Mucosa of rectum (tissue), 2 donors: ENCODE results near the gene HSD11B2.

ENCODE experiments used
- H3K27ac ChIP-seq, 2 donors: one replicate each; pipeline ENCODE4 v1.7.0; 2013; ENCODE audit warnings: inconsistent platforms in 2 of 2, low read depth in 2 of 2, low read length in 2 of 2
- H3K27me3 ChIP-seq, 2 donors: one replicate each; pipeline ENCODE4 v1.7.0; 2013; ENCODE audit warnings: low read length in 2 of 2; ENCODE audit not compliant: control insufficient read depth in 2 of 2, insufficient read depth in 2 of 2
- H3K36me3 ChIP-seq, 2 donors: one replicate each; pipeline ENCODE4 v1.7.0; 2013; ENCODE audit warnings: low read length in 2 of 2; ENCODE audit not compliant: control insufficient read depth in 2 of 2, insufficient read depth in 2 of 2
- H3K4me1 ChIP-seq, 2 donors: one replicate each; pipeline ENCODE4 v1.7.0; 2013; ENCODE audit warnings: low read length in 2 of 2, mild to moderate bottlenecking in 1 of 2; ENCODE audit not compliant: control insufficient read depth in 2 of 2, insufficient read depth in 2 of 2
- H3K4me3 ChIP-seq, 2 donors: one replicate each; pipeline ENCODE4 v1.7.0; 2013; ENCODE audit warnings: low read length in 2 of 2
- H3K9ac ChIP-seq, 2 donors: one replicate each; pipeline ENCODE4 v1.7.0; 2013; ENCODE audit warnings: low read length in 2 of 2, low read depth in 1 of 2, mild to moderate bottlenecking in 1 of 2
- H3K9me3 ChIP-seq, 2 donors: one replicate each; pipeline ENCODE4 v1.7.0; 2013; ENCODE audit warnings: low read length in 2 of 2; ENCODE audit not compliant: control insufficient read depth in 2 of 2
- donor health status: healthy.
- donor health status: Normal muscosa, but diverticular disease.

Gene HSD11B2

GRCh38 chr16:67445126-67445426 lies 14.2 kb downstream of the HSD11B2 start:
- H3K9me3 ChIP-seq: no peaks in the 10 kb centered on the region
- H3K27ac ChIP-seq: peak overlapping the region; percentile 93 to 94
- H3K36me3 ChIP-seq: peaks cover 36 to 48% of the 10 kb centered on the region in 2 donors
- H3K4me1 ChIP-seq: peaks cover 94 to 96% of the 10 kb centered on the region in 2 donors
- peak overlapping the region; percentile 36 to 70 for H3K9ac ChIP-seq
- H3K4me3 ChIP-seq: no peak overlapping the region
- H3K27me3 ChIP-seq: no peaks in the 10 kb centered on the region

GRCh38 chr16:67445441-67445912 lies 14.6 kb downstream of the HSD11B2 start:
- Histone ChIP-seq H3K36me3 (peaks cover 37 to 46% of the 10 kb centered on the region in 2 donors), H3K4me1 (peaks cover 94 to 96% of the 10 kb centered on the region in 2 donors), H3K9me3 (no peaks in the 10 kb centered on the region), H3K4me3 (no peak overlapping the region), H3K27ac (peak overlapping the region; percentile 93 to 94), H3K9ac (peak overlapping the region; percentile 44 to 70), H3K27me3 (no peaks in the 10 kb centered on the region)

- Histone ChIP-seq H3K4me1 (peaks cover 94 to 96% of the 10 kb centered on the region in 2 donors), H3K27ac (peak overlapping the region; percentile 93 to 94), H3K4me3 (peak overlapping the region in 1 of 2 donors; percentile 13), H3K9me3 (no peaks in the 10 kb centered on the region), H3K27me3 (no peaks in the 10 kb centered on the region), H3K36me3 (peaks cover 43 to 51% of the 10 kb centered on the region in 2 donors), H3K9ac (peak overlapping the region; percentile 44 to 70)
Observed at GRCh38 chr16:67445913-67446907, 15.3 kb downstream of the HSD11B2 start.

- no peaks in the 10 kb centered on the region for H3K27me3 ChIP-seq
- no peak overlapping the region for H3K4me3 ChIP-seq
- H3K9me3 ChIP-seq: no peaks in the 10 kb centered on the region
- peaks cover 52 to 55% of the 10 kb centered on the region in 2 donors for H3K36me3 ChIP-seq
- H3K27ac ChIP-seq: peak overlapping the region; percentile 93 to 94
- H3K4me1 ChIP-seq: peaks cover 94 to 98% of the 10 kb centered on the region in 2 donors
- H3K9ac ChIP-seq: peak overlapping the region; percentile 32 to 70
Observed at GRCh38 chr16:67446968-67447507, 16.1 kb downstream of the HSD11B2 start.

GRCh38 chr16:67447508-67448076 lies 16.7 kb downstream of the HSD11B2 start:
- Histone ChIP-seq H3K27ac (peak overlapping the region; percentile 93 to 94), H3K9ac (peak overlapping the region; percentile 56 to 70), H3K27me3 (no peaks in the 10 kb centered on the region), H3K36me3 (peaks cover 53 to 57% of the 10 kb centered on the region in 2 donors), H3K9me3 (no peaks in the 10 kb centered on the region), H3K4me1 (peaks cover 94 to 98% of the 10 kb centered on the region in 2 donors), H3K4me3 (no peak overlapping the region)

- Histone ChIP-seq H3K27ac (peak overlapping the region; percentile 93 to 94), H3K9me3 (no peaks in the 10 kb centered on the region), H3K27me3 (no peaks in the 10 kb centered on the region), H3K9ac (peak overlapping the region in 1 of 2 donors; percentile 70), H3K4me3 (no peak overlapping the region), H3K36me3 (peaks cover 56 to 61% of the 10 kb centered on the region in 2 donors), H3K4me1 (peaks cover 88 to 96% of the 10 kb centered on the region in 2 donors)
Observed at GRCh38 chr16:67448580-67448979, 17.7 kb downstream of the HSD11B2 start.

GRCh38 chr16:67449336-67449735 lies 18.4 kb downstream of the HSD11B2 start:
- H3K4me1 ChIP-seq: peaks cover 88 to 94% of the 10 kb centered on the region in 2 donors
- no peaks in the 10 kb centered on the region for H3K9me3 ChIP-seq
- peak overlapping the region; percentile 93 to 94 for H3K27ac ChIP-seq
- peaks cover 50 to 57% of the 10 kb centered on the region in 2 donors for H3K36me3 ChIP-seq
- no peak overlapping the region for H3K4me3 ChIP-seq
- H3K9ac ChIP-seq: peak overlapping the region in 1 of 2 donors; percentile 70
- H3K27me3 ChIP-seq: no peaks in the 10 kb centered on the region

GRCh38 chr16:67449739-67450138 lies 18.8 kb downstream of the HSD11B2 start:
- Histone ChIP-seq H3K9ac (peak overlapping the region; percentile 14 to 70), H3K27ac (peak overlapping the region; percentile 93 to 94), H3K9me3 (no peaks in the 10 kb centered on the region), H3K4me3 (no peak overlapping the region), H3K4me1 (peaks cover 84 to 92% of the 10 kb centered on the region in 2 donors), H3K27me3 (no peaks in the 10 kb centered on the region), H3K36me3 (peaks cover 46 to 53% of the 10 kb centered on the region in 2 donors)

GRCh38 chr16:67451061-67451703 lies 20.3 kb downstream of the HSD11B2 start:
- Histone ChIP-seq H3K4me1 (peaks cover 71 to 90% of the 10 kb centered on the region in 2 donors), H3K27me3 (no peaks in the 10 kb centered on the region), H3K9ac (peak overlapping the region; percentile 47 to 60), H3K36me3 (peaks cover 42 to 45% of the 10 kb centered on the region in 2 donors), H3K27ac (peak overlapping the region; percentile 93 to 96), H3K4me3 (peak overlapping the region in 1 of 2 donors; percentile 20), H3K9me3 (no peaks in the 10 kb centered on the region)
